GM12892 (cell line): Measurements from ENCODE around the gene CCNF.

Experiments
- POLR2A ChIP-seq: IDR thresholded peaks from 2 replicates; pipeline ENCODE4 v1.6.1; 2011; ENCODE audit warnings: low read depth, low read length, control low read depth
- POLR2AphosphoS5 ChIP-seq: IDR thresholded peaks from 2 replicates; pipeline ENCODE4 v1.6.1; 2011; ENCODE audit warnings: low read depth, low read length, control low read depth
- TAF1 ChIP-seq: IDR thresholded peaks from 2 replicates; pipeline ENCODE4 v1.6.1; 2011; ENCODE audit warnings: low read depth, mild to moderate bottlenecking, control low read depth, low read length, borderline replicate concordance

DNA sequence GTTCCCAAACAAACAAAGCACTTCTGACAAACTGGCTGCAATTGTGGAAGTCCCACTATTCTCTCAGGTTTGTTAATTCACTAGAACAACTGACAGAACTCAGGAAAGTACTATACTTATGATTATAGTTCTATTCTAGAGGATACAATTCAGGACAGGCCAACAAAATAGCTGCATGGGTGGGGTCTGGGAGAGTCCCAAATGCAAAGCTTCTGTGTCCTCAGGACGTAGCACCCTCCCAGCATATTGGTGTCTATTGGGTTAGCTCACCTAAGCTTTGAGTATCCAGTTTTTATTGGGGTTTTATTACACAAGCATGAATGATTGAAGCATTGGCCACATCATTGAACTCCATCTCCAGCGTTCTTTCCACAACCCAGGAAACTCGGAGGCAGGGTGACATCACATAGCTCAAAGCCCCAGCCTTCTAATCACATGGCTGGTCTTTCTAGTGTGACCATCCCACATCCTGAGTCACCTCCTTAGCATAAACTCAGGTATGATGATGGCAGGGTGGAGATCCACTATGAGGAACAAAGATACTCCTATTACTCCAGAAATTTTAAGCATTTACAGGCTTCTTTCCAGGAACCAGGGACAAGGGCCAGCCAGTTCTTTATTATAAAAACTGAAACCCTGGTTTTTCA is 43.9 kb upstream of the CCNF start:
- no peak for TF ChIP-seq POLR2A
- no peak for TF ChIP-seq POLR2AphosphoS5
- no peak for TF ChIP-seq TAF1
